ENCODE measurements around the gene REC114.

DNA sequence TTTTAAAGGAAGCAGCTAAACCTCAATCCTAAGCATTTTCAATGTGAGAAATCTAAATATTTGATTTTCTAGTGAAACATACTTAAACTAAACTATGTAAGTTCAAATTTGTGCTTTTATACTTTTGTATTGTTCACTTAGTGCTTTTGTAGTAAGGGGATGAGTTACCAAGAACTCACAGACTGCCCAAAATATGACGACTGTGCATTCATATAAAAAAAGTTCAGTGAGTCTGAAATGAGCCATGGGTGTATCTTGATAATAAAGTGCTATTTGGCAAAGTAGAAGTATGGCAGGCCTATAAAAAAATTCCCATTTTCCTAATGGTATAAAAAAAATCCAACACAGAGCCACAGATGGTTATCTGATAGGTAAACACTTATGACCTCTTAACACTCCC lies 124.1 kb downstream of the REC114 start:
- TF ChIP-seq POLR2AphosphoS5 (IDR thresholded peaks at IDR 0.05; ENCODE audit: low read depth): no peak
- no peak for TF ChIP-seq STAT1 (IDR thresholded peaks at IDR 0.05; ENCODE audit: unreplicated experiment)
- no peak for TF ChIP-seq CTCF (conservative IDR thresholded peaks at IDR 0.05; ENCODE audit: low read depth in 2 of 2)
- no peak for TF ChIP-seq EZH2 (IDR thresholded peaks at IDR 0.05; ENCODE audit: low read depth, unreplicated experiment)
- no peak for TF ChIP-seq CREB1 (CRISPR knock-in tag; IDR thresholded peaks at IDR 0.05; ENCODE audit: low read depth)
- no peak for TF ChIP-seq NANOG (IDR thresholded peaks at IDR 0.05; ENCODE audit: borderline replicate concordance)
- TF ChIP-seq ZNF114 (CRISPR knock-in tag; IDR thresholded peaks at IDR 0.05): no peak
- TF ChIP-seq EZH2phosphoT487 (IDR thresholded peaks at IDR 0.05; ENCODE audit: unreplicated experiment): no peak
- TF ChIP-seq JUNB (IDR thresholded peaks at IDR 0.05; ENCODE audit: unreplicated experiment): no peak
